ENCODE measurements around the gene MOB2. TPM values are rescaled to one million over a fixed set of nuclear protein-coding genes. Genes with fewer than 3 reads are reported as not detected.

Gene MOB2
- total and polyA plus RNA-seq, 4 donors, result 31.6 to 45.2 (median 36.4) TPM

DNA sequence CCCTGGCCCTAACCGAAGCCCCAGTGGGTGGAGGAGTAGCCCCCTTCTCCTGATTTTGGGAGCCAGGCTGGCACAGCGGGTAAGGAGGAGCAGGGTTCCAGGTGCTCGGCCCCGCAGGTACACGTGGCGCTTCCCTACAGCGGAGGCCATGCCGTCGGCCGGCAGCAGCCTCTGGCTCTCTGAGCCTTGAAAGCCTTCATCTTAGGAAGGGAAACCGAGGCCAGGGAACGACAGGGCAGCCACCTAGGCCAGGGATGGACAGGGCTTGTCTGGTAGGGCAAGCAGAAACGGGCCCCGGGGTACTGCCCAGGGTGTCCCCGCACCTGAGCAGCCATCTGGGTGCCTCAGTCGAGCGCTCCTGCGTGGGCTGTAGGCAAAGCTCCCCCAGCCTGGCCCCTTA lies 28.7 kb downstream of the MOB2 start:
- H3K9ac ChIP-seq (ENCODE audit: insufficient read depth in 1 of 2, low read length in 2 of 2), result no peak overlapping the region
- H3K27ac ChIP-seq (ENCODE audit: low read depth in 1 of 2, low read length in 1 of 2), result no peak overlapping the region
- no peak overlapping the region for H3K4me3 ChIP-seq
- no peaks in the 10 kb centered on the region for H3K27me3 ChIP-seq (ENCODE audit: control insufficient read depth in 3 of 3, insufficient read depth in 3 of 3, low read length in 2 of 3)
- ATAC-seq (ENCODE audit: insufficient read depth, low FRiP score) (no peak), DNase-seq (no peak)
- H3K4me1 ChIP-seq (ENCODE audit: control insufficient read depth in 5 of 5, insufficient read depth in 5 of 5, low read length in 5 of 5), result peaks cover 0 to 24% (median 12%) of the 10 kb centered on the region in 5 donors
- H3K36me3 ChIP-seq (ENCODE audit: control insufficient read depth in 4 of 4, insufficient read depth in 4 of 4, low read length in 4 of 4), result no peaks in the 10 kb centered on the region
- 86 to 94% methylated on average over 17 to 18 of the region's 18 CpGs for WGBS, 2 donors
- H3K9me3 ChIP-seq (ENCODE audit: control insufficient read depth in 4 of 4, insufficient read depth in 3 of 4, low read length in 3 of 4), result peaks cover 0 to 3% (median 0%) of the 10 kb centered on the region in 4 donors
- TF ChIP-seq, protein P1, sequence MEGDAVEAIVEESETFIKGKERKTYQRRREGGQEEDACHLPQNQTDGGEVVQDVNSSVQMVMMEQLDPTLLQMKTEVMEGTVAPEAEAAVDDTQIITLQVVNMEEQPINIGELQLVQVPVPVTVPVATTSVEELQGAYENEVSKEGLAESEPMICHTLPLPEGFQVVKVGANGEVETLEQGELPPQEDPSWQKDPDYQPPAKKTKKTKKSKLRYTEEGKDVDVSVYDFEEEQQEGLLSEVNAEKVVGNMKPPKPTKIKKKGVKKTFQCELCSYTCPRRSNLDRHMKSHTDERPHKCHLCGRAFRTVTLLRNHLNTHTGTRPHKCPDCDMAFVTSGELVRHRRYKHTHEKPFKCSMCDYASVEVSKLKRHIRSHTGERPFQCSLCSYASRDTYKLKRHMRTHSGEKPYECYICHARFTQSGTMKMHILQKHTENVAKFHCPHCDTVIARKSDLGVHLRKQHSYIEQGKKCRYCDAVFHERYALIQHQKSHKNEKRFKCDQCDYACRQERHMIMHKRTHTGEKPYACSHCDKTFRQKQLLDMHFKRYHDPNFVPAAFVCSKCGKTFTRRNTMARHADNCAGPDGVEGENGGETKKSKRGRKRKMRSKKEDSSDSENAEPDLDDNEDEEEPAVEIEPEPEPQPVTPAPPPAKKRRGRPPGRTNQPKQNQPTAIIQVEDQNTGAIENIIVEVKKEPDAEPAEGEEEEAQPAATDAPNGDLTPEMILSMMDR (IDR thresholded peaks at IDR 0.05; ENCODE audit: control extremely low read depth, extremely low read depth), result no peak

DNA sequence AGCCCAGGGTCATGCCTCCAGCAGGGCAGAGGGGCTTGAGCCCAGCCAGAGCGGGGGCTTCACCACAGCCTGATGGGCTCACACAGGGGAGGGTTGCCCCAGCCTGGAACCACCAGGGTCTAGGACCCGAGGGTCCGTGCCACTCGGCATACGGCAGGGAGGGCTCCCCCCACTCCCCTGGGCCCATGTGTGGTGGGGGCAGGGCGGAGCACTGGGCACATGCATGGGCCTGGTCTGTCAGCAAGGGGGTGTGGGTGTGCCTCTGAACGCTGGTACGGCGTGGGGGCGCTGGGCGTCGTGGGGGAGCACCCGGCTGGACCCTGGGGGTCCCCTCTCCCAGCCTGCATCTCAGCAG lies 29.3 kb downstream of the MOB2 start:
- no peak overlapping the region for H3K4me3 ChIP-seq

DNA sequence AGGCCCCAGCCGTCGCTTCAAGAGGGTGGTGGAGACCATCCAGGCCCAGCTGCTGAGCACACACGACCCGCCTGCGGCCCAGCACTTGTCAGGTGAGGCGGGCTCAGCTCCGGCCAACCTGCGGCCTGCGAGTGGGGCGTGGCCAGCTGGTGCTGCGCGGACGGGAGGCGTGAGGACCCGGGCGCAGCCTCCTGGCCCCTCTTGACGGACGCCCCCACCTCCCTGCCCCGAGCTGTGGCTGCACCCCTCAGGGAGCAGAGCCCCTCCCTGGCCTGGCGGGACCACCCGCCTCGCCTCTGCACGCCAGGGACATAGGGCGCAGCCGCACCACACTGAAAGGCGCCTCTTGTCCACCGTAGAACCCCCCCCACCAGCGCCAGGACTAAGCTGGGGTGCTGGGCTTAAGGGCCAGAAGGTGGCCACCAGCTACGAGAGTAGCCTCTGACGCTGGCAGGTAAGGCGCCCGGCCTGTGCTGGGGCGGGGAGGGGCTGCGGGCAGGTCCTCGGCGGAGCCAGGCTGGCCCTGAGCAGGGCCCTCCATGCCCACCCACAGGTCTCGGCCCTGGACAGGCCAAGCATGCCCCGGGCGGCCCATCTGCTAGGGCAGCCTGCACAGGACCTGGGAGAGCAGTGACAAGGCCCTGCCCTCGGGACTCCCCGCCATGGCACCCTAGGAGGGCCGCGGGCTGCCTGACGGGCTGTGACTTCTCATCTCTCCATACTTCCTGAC lies 29.8 kb downstream of the MOB2 start:
- DNase-seq (no peak), ATAC-seq (ENCODE audit: insufficient read depth, low FRiP score) (no peak)
- TF ChIP-seq, protein P1 (IDR thresholded peaks at IDR 0.05; ENCODE audit: control extremely low read depth, extremely low read depth), result no peak
- no peak overlapping the region for H3K27ac ChIP-seq (ENCODE audit: low read depth in 1 of 2, low read length in 1 of 2)
- H3K9me3 ChIP-seq (ENCODE audit: control insufficient read depth in 4 of 4, insufficient read depth in 3 of 4, low read length in 3 of 4), result peaks cover 0 to 3% (median 0%) of the 10 kb centered on the region in 4 donors
- peaks cover 0 to 24% (median 12%) of the 10 kb centered on the region in 5 donors for H3K4me1 ChIP-seq (ENCODE audit: control insufficient read depth in 5 of 5, insufficient read depth in 5 of 5, low read length in 5 of 5)
- H3K27me3 ChIP-seq (ENCODE audit: control insufficient read depth in 3 of 3, insufficient read depth in 3 of 3, low read length in 2 of 3), result no peaks in the 10 kb centered on the region
- no peak overlapping the region for H3K4me3 ChIP-seq
- 81 to 93% methylated on average over 43 to 44 of the region's 44 CpGs for WGBS, 2 donors
- H3K36me3 ChIP-seq (ENCODE audit: control insufficient read depth in 4 of 4, insufficient read depth in 4 of 4, low read length in 4 of 4), result no peaks in the 10 kb centered on the region
- no peak overlapping the region for H3K9ac ChIP-seq (ENCODE audit: insufficient read depth in 1 of 2, low read length in 2 of 2)

More for the DNA sequence above, 29.3 kb downstream of the MOB2 start:
- Histone ChIP-seq H3K9ac (ENCODE audit: insufficient read depth in 1 of 2, low read length in 2 of 2) (no peak overlapping the region), H3K27me3 (ENCODE audit: control insufficient read depth in 3 of 3, insufficient read depth in 3 of 3, low read length in 2 of 3) (no peaks in the 10 kb centered on the region), H3K27ac (ENCODE audit: low read depth in 1 of 2, low read length in 1 of 2) (no peak overlapping the region), H3K36me3 (ENCODE audit: control insufficient read depth in 4 of 4, insufficient read depth in 4 of 4, low read length in 4 of 4) (no peaks in the 10 kb centered on the region), H3K4me1 (ENCODE audit: control insufficient read depth in 5 of 5, insufficient read depth in 5 of 5, low read length in 5 of 5) (peaks cover 0 to 24% (median 12%) of the 10 kb centered on the region in 5 donors), H3K9me3 (ENCODE audit: control insufficient read depth in 4 of 4, insufficient read depth in 3 of 4, low read length in 3 of 4) (peaks cover 0 to 3% (median 0%) of the 10 kb centered on the region in 4 donors)
- ATAC-seq (ENCODE audit: insufficient read depth, low FRiP score), result no peak
- WGBS, 2 donors, result 81 to 88% methylated on average over 13 of the region's 13 CpGs
- TF ChIP-seq, protein P1 (IDR thresholded peaks at IDR 0.05; ENCODE audit: control extremely low read depth, extremely low read depth), result no peak
- no peak for DNase-seq
